CD14-positive monocyte (primary cell): ENCODE measurements around the gene MSS51. TPM values are rescaled to one million over a fixed set of nuclear protein-coding genes. Genes with fewer than 3 reads are reported as not detected.
A peak's percentile ranks its signal among the peaks of the same experiment; 100 is the strongest.

Source experiments
- DNase-seq, 3 donors: peaks; one replicate each; pipeline ENCODE4 v3.0.0-alpha.2; 2011 to 2022
- H2AFZ ChIP-seq: 2 replicates; pipeline ENCODE4 v1.6.0; 2012; ENCODE audit warnings: mild to moderate bottlenecking, low read depth, low read length, inconsistent platforms; ENCODE audit not compliant: insufficient read depth, poor library complexity, severe bottlenecking
- H3K27ac ChIP-seq, 2 donors: 1 replicate in 1 of 2; 2 replicates in 1 of 2; pipeline ENCODE4 v1.5.1; 2012 to 2013; ENCODE audit warnings: low read length in 2 of 2, control low read depth in 1 of 2, inconsistent platforms in 1 of 2, low read depth in 1 of 2, mild to moderate bottlenecking in 1 of 2
- H3K27me3 ChIP-seq, 2 donors: one replicate each; pipeline versions ENCODE4 v1.6.0 to v1.6.1; 2011 to 2013; ENCODE audit warnings: low read length in 2 of 2; ENCODE audit not compliant: control insufficient read depth in 2 of 2, insufficient read depth in 2 of 2
- H3K36me3 ChIP-seq, 2 donors: replicated peaks in 1 of 2; 1 replicate in 1 of 2; 2 replicates in 1 of 2; pipeline versions ENCODE4 v1.5.1 to v1.6.1; 2012 to 2013; ENCODE audit warnings: low read length in 2 of 2, control low read depth in 1 of 2, inconsistent platforms in 1 of 2, mild to moderate bottlenecking in 1 of 2; ENCODE audit not compliant: insufficient read depth in 2 of 2, control insufficient read depth in 1 of 2
- H3K4me1 ChIP-seq, 2 donors: 1 replicate in 1 of 2; 2 replicates in 1 of 2; pipeline versions ENCODE4 v1.5.1 to v1.6.1; 2012 to 2013; ENCODE audit warnings: low read length in 2 of 2, control low read depth in 1 of 2, inconsistent platforms in 1 of 2, mild to moderate bottlenecking in 1 of 2, moderate library complexity in 1 of 2; ENCODE audit not compliant: insufficient read depth in 2 of 2, control insufficient read depth in 1 of 2
- H3K4me2 ChIP-seq: replicated peaks from 2 replicates; pipeline ENCODE3; 2012; ENCODE audit warnings: low read length, moderate library complexity, mild to moderate bottlenecking; ENCODE audit not compliant: poor library complexity, severe bottlenecking; ENCODE audit errors: extremely low read depth
- H3K4me3 ChIP-seq, 3 experiments: fragments of 200-600 bp in 1 of 3; sonication (generic) in 1 of 3; replicated peaks in 1 of 3; 1 replicate in 2 of 3; 2 replicates in 1 of 3; pipeline ENCODE4 v1.5.1; 2011 to 2013; ENCODE audit warnings: low read length in 3 of 3, mild to moderate bottlenecking in 3 of 3, control low read depth in 2 of 3, low read depth in 2 of 3, inconsistent platforms in 1 of 3, moderate library complexity in 1 of 3
- H3K79me2 ChIP-seq: 2 replicates; pipeline ENCODE4 v1.6.0; 2012; ENCODE audit warnings: mild to moderate bottlenecking, control low read depth, inconsistent platforms, low read length, moderate library complexity; ENCODE audit not compliant: insufficient read depth
- H3K9ac ChIP-seq: 2 replicates; pipeline ENCODE4 v1.6.0; 2017; ENCODE audit warnings: low read length, mild to moderate bottlenecking; ENCODE audit not compliant: insufficient read depth, poor library complexity, severe bottlenecking
- H3K9me3 ChIP-seq, 2 donors: replicated peaks in 1 of 2; 1 replicate in 1 of 2; 2 replicates in 1 of 2; pipeline versions ENCODE4 v1.5.1 to v1.6.1; 2012 to 2013; ENCODE audit warnings: low read length in 2 of 2, control low read depth in 1 of 2; ENCODE audit not compliant: control insufficient read depth in 1 of 2, insufficient read depth in 1 of 2
- H4K20me1 ChIP-seq: 2 replicates; pipeline ENCODE4 v1.6.0; 2012; ENCODE audit warnings: mild to moderate bottlenecking, low read length, control low read depth, moderate library complexity; ENCODE audit not compliant: insufficient read depth
- H3K27ac Mint-ChIP-seq, 7 donors: one replicate each; pipeline ENCODE4 v1.8.0; 2020; ENCODE audit warnings: mild to moderate bottlenecking in 7 of 7, mixed read lengths in 7 of 7, moderate library complexity in 6 of 7, inconsistent platforms in 2 of 7
- H3K27me3 Mint-ChIP-seq, 3 donors: one replicate each; pipeline ENCODE4 v1.8.0; 2021 to 2022; ENCODE audit warnings: low read depth in 3 of 3, mild to moderate bottlenecking in 3 of 3, mixed read lengths in 3 of 3, moderate library complexity in 3 of 3, inconsistent platforms in 1 of 3
- H3K36me3 Mint-ChIP-seq, 2 donors: one replicate each; pipeline ENCODE4 v1.8.0; 2020; ENCODE audit warnings: mixed read lengths in 2 of 2, inconsistent platforms in 1 of 2, mild to moderate bottlenecking in 1 of 2
- H3K4me1 Mint-ChIP-seq: one replicate; pipeline ENCODE4 v1.8.0; 2020; ENCODE audit warnings: mild to moderate bottlenecking, mixed read lengths
- H3K4me3 Mint-ChIP-seq, 2 donors: one replicate each; pipeline ENCODE4 v1.8.0; 2020; ENCODE audit warnings: mild to moderate bottlenecking in 2 of 2, mixed read lengths in 2 of 2, moderate library complexity in 1 of 2
- H3K9me3 Mint-ChIP-seq, 7 donors: one replicate each; pipeline ENCODE4 v1.8.0; 2020 to 2022; ENCODE audit warnings: mixed read lengths in 7 of 7, mild to moderate bottlenecking in 6 of 7, moderate library complexity in 6 of 7, inconsistent platforms in 2 of 7
- CTCF ChIP-seq: fragments of 200-600 bp; IDR thresholded peaks from one replicate; pipeline ENCODE4 v1.8.0; 2022; ENCODE audit warnings: antibody characterized with exemption, mild to moderate bottlenecking
- WGBS: methylation state at CpG from one replicate; pipeline ENCODE4 v1.1.5; 2013; ENCODE audit warnings: missing lambda C conversion rate; ENCODE audit not compliant: insufficient coverage; 5-methylcytosine and 5-hydroxymethylcytosine counted together
- intact Hi-C, 2 donors: fragments of 100-400 bp; cut with micrococcal nuclease; formaldehyde crosslinking; loops; one replicate each; pipeline versions ENCODE4 v1.15.0 to v1.15.1; 2023
- polyA plus RNA-seq, 3 donors: library from polyadenylated mRNA; depleted of rRNA in 1 of 3; unstranded in 2 of 3; stranded (reverse) in 1 of 3; fragments of 300-500 nt in 2 of 3; fragments of >200 nt in 1 of 3; fragmentation: Illumina TruSeq in 2 of 3; gene quantifications; 1 replicate in 2 of 3; 2 replicates in 1 of 3; pipeline ENCODE4 v1.2.3, GENCODE V29; 2012 to 2021

MSS51 gene
- polyA plus RNA-seq, 3 donors: 4.9 TPM; not detected in 2

GRCh38 chr10:73424478-73424877, 8.9 kb downstream of the MSS51 start:
- no peaks in the 10 kb centered on the region for H3K4me1 Mint-ChIP-seq
- no peaks in the 10 kb centered on the region for H3K79me2 ChIP-seq
- H3K9ac ChIP-seq: no peak overlapping the region

GRCh38 chr10:73423309-73423708, 10.1 kb downstream of the MSS51 start:
- peaks cover 41 to 64% of the 10 kb centered on the region in 2 donors for H3K36me3 ChIP-seq
- H3K4me1 ChIP-seq: no peaks in the 10 kb centered on the region
- no peak overlapping the region for H3K4me3 ChIP-seq
- H3K79me2 ChIP-seq: no peaks in the 10 kb centered on the region
- intact Hi-C loops: no loop called here
- H3K27me3 Mint-ChIP-seq: no peaks in the 10 kb centered on the region
- no peak overlapping the region for H3K4me3 Mint-ChIP-seq
- no peak overlapping the region for H3K4me2 ChIP-seq
- no peaks in the 10 kb centered on the region for H3K9me3 Mint-ChIP-seq
- no peak for DNase-seq
- no peak overlapping the region for H3K27ac ChIP-seq
- H3K9ac ChIP-seq: no peak overlapping the region
- H3K27ac Mint-ChIP-seq: peak overlapping the region in 1 of 7 donors; percentile 7
- no peak for TF ChIP-seq CTCF
- H4K20me1 ChIP-seq: no peaks in the 10 kb centered on the region
- peaks cover 52 to 62% of the 10 kb centered on the region in 2 donors for H3K36me3 Mint-ChIP-seq
- H2AFZ ChIP-seq: no peak overlapping the region
- H3K9me3 ChIP-seq: no peaks in the 10 kb centered on the region
- H3K27me3 ChIP-seq: no peaks in the 10 kb centered on the region
- no peaks in the 10 kb centered on the region for H3K4me1 Mint-ChIP-seq

More at GRCh38 chr10:73424478-73424877, 8.9 kb downstream of the MSS51 start:
- H3K27ac ChIP-seq: no peak overlapping the region
- H3K4me2 ChIP-seq: no peak overlapping the region
- H3K27ac Mint-ChIP-seq: no peak overlapping the region
- no peaks in the 10 kb centered on the region for H3K9me3 ChIP-seq
- peaks cover 54 to 65% of the 10 kb centered on the region in 2 donors for H3K36me3 Mint-ChIP-seq
- no peak for TF ChIP-seq CTCF
- no CpG with 5 or more reads among the region's 3 CpGs for WGBS
- H3K4me3 ChIP-seq: no peak overlapping the region
- H2AFZ ChIP-seq: no peak overlapping the region
- H3K4me3 Mint-ChIP-seq: no peak overlapping the region
- intact Hi-C loops: no loop called here
- no peak for DNase-seq
- no peaks in the 10 kb centered on the region for H3K27me3 Mint-ChIP-seq
- H3K36me3 ChIP-seq: peaks cover 41 to 66% of the 10 kb centered on the region in 2 donors
- no peaks in the 10 kb centered on the region for H4K20me1 ChIP-seq
- no peaks in the 10 kb centered on the region for H3K4me1 ChIP-seq
- no peaks in the 10 kb centered on the region for H3K9me3 Mint-ChIP-seq
- H3K27me3 ChIP-seq: no peaks in the 10 kb centered on the region
